ENCODE data around the gene DAPK2.

The DAPK2 gene

DNA sequence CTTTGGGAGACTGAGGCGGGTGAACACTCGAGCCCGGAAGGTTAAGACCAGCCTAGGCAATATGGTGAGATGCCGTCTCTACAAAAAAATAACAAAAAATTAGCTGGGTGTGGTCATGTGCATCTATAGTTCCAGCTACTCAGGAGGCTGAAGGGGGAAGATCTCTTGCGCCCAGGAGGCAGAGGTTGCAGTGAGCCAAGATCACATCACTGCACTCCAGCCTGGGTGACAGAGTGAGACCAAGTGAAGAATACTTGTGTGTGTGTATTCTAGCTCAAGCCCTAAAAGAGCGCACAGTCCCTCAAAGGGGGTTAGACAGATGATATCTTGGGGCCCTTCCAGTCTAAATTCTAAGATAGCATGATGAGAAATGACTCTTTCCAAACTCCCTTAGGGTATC lies 23.7 kb downstream of the DAPK2 start:
- Histone ChIP-seq H3K79me2 (ENCODE audit: control insufficient read depth, insufficient read depth, low read length, poor library complexity) (no peaks in the 10 kb centered on the region), H3K4me1 (ENCODE audit: control insufficient read depth in 1 of 2, insufficient read depth in 2 of 2, low read length in 2 of 2) (peaks cover 2 to 9% of the 10 kb centered on the region in 2 experiments), H3K4me3 (ENCODE audit: low read depth, low read length) (no peak overlapping the region), H3K18ac (ENCODE audit: low read length) (no peak overlapping the region), H3K4me2 (ENCODE audit: low read length) (no peak overlapping the region), H2BK120ac (ENCODE audit: insufficient read depth, low read length, poor library complexity) (no peak overlapping the region), H3K4ac (ENCODE audit: low read depth, low read length) (no peak overlapping the region), H2AFZ (ENCODE audit: insufficient read depth, low read length, poor library complexity) (no peak overlapping the region), H2BK5ac (ENCODE audit: low read depth, low read length, poor library complexity) (no peak overlapping the region), H3K23ac (ENCODE audit: low read length) (no peak overlapping the region), H4K12ac (ENCODE audit: low read depth, low read length) (no peak overlapping the region), H3K27me3 (ENCODE audit: insufficient read depth, low read length) (no peaks in the 10 kb centered on the region), H3K36me3 (ENCODE audit: control insufficient read depth in 1 of 2, insufficient read depth in 2 of 2, low read length in 2 of 2) (no peaks in the 10 kb centered on the region), H3K9me3 (ENCODE audit: insufficient read depth, low read depth, low read length) (peaks cover 2% of the 10 kb centered on the region), H3K27ac (ENCODE audit: low read depth, low read length) (no peak overlapping the region), H2AK5ac (ENCODE audit: low read length) (no peak overlapping the region), H3K14ac (ENCODE audit: low read length) (no peak overlapping the region), H4K8ac (ENCODE audit: low read depth, low read length) (no peak overlapping the region), H3K9ac (ENCODE audit: low read length) (no peak overlapping the region), H4K91ac (ENCODE audit: low read depth, low read length) (no peak overlapping the region), H2BK12ac (ENCODE audit: low read length) (no peak overlapping the region), H3K79me1 (ENCODE audit: low read length) (no peaks in the 10 kb centered on the region)
- DNase-seq: no peak
- no CpG with 5 or more reads among the region's 6 CpGs for WGBS (ENCODE audit: extremely low coverage, insufficient coverage, insufficient read length)

DNA sequence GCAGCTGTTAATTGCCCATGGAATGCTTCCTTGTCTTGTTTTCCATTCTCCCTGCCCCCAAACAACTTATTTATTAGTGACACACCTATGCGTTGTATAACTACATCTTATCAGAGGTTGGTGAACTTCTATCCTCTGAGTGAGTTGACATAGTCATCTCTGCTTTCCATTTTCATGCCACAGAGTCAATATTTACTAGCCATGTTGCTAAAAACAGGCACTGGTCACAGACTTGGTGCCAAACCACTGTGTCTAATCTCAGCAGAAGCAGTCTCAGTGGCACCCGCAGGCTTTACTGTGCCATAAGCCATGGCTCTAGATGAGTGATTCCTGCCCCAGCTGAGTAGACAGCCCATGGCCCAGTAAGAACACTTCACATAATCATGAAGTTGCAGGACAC lies 26.5 kb downstream of the DAPK2 start:
- Histone ChIP-seq H2BK120ac (ENCODE audit: insufficient read depth, low read length, poor library complexity) (no peak overlapping the region), H3K18ac (ENCODE audit: low read length) (no peak overlapping the region), H4K91ac (ENCODE audit: low read depth, low read length) (no peak overlapping the region), H3K9ac (ENCODE audit: low read length) (no peak overlapping the region), H3K9me3 (ENCODE audit: insufficient read depth, low read depth, low read length) (peaks cover 2% of the 10 kb centered on the region), H4K8ac (ENCODE audit: low read depth, low read length) (no peak overlapping the region), H2BK12ac (ENCODE audit: low read length) (no peak overlapping the region), H3K4me1 (ENCODE audit: control insufficient read depth in 1 of 2, insufficient read depth in 2 of 2, low read length in 2 of 2) (peaks cover 5 to 9% of the 10 kb centered on the region in 2 experiments), H3K4me3 (ENCODE audit: low read depth, low read length) (no peak overlapping the region), H3K4ac (ENCODE audit: low read depth, low read length) (no peak overlapping the region), H3K27me3 (ENCODE audit: insufficient read depth, low read length) (no peaks in the 10 kb centered on the region), H3K36me3 (ENCODE audit: control insufficient read depth in 1 of 2, insufficient read depth in 2 of 2, low read length in 2 of 2) (no peaks in the 10 kb centered on the region), H4K12ac (ENCODE audit: low read depth, low read length) (no peak overlapping the region), H2AK5ac (ENCODE audit: low read length) (no peak overlapping the region), H3K79me1 (ENCODE audit: low read length) (no peaks in the 10 kb centered on the region), H3K79me2 (ENCODE audit: control insufficient read depth, insufficient read depth, low read length, poor library complexity) (no peaks in the 10 kb centered on the region), H3K14ac (ENCODE audit: low read length) (no peak overlapping the region), H3K4me2 (ENCODE audit: low read length) (no peak overlapping the region), H3K23ac (ENCODE audit: low read length) (no peak overlapping the region), H2BK5ac (ENCODE audit: low read depth, low read length, poor library complexity) (no peak overlapping the region), H2AFZ (ENCODE audit: insufficient read depth, low read length, poor library complexity) (no peak overlapping the region), H3K27ac (ENCODE audit: low read depth, low read length) (no peak overlapping the region)
- no CpG with 5 or more reads among the region's 2 CpGs for WGBS (ENCODE audit: extremely low coverage, insufficient coverage, insufficient read length)
- no peak for DNase-seq

DNA sequence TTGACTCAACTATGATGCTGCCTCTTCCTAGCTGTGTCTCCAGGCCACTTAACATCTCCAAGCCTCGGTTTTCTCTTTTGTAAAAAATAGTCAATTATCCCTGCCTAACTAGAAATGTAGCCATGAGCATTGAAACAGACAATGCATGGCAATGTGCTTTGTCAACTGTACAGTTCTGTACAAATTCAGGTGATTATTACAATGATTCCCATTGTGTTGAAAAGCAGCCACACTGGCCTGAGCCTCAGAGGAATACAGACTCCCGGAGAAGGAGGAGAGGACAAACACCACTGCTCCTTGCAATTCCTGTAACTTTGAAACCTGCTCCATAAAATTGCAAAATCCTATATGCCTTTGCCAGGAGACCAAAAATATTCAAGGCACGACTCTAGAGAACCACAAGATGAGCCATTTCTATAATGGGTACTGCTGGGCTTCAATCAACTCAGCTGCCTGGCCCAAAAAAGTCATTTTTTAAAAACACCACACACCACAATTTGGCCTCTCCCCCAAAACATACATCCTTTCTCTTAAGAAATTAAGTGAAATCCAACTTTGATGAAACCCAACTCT lies 28.6 kb downstream of the DAPK2 start:
- H2BK12ac ChIP-seq (ENCODE audit: low read length): no peak overlapping the region

DNA sequence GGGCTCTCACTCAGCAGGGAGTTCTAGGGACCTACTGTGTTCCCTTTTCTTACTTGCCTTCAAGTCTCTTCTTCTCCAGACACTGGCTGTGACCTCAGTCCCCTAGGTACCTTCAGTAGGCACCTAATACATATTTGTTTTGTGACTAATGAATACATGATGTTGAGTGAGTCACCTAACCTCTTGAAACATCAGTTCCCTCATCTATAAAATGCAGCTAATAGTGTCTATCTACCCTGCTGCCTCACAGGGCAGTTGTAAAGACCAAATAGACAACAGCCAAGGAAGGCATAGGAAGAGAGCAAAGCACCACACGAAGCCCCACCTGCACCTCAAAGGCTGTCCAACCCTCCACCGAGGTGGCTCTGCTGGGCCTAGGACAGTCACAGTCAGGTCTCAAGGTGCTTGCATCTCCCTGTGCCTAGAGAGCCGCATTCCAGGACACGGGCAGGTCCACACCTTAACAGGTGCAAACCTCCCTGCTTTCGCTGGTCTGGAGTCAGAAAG lies 29.1 kb downstream of the DAPK2 start:
- Histone ChIP-seq H3K4ac (ENCODE audit: low read depth, low read length) (no peak overlapping the region), H4K91ac (ENCODE audit: low read depth, low read length) (no peak overlapping the region), H3K14ac (ENCODE audit: low read length) (no peak overlapping the region), H2BK120ac (ENCODE audit: insufficient read depth, low read length, poor library complexity) (no peak overlapping the region), H2BK12ac (ENCODE audit: low read length) (no peak overlapping the region), H3K4me2 (ENCODE audit: low read length) (no peak overlapping the region), H3K4me1 (ENCODE audit: control insufficient read depth in 1 of 2, insufficient read depth in 2 of 2, low read length in 2 of 2) (peaks cover 8 to 17% of the 10 kb centered on the region in 2 experiments), H3K27me3 (ENCODE audit: insufficient read depth, low read length) (no peaks in the 10 kb centered on the region), H2BK5ac (ENCODE audit: low read depth, low read length, poor library complexity) (no peak overlapping the region), H4K8ac (ENCODE audit: low read depth, low read length) (no peak overlapping the region), H3K9me3 (ENCODE audit: insufficient read depth, low read depth, low read length) (peaks cover 2% of the 10 kb centered on the region), H4K12ac (ENCODE audit: low read depth, low read length) (no peak overlapping the region), H3K23ac (ENCODE audit: low read length) (no peak overlapping the region), H3K27ac (ENCODE audit: low read depth, low read length) (no peak overlapping the region), H3K9ac (ENCODE audit: low read length) (no peak overlapping the region), H3K79me2 (ENCODE audit: control insufficient read depth, insufficient read depth, low read length, poor library complexity) (no peaks in the 10 kb centered on the region), H3K36me3 (ENCODE audit: control insufficient read depth in 1 of 2, insufficient read depth in 2 of 2, low read length in 2 of 2) (no peaks in the 10 kb centered on the region), H2AK5ac (ENCODE audit: low read length) (no peak overlapping the region), H3K4me3 (ENCODE audit: low read depth, low read length) (no peak overlapping the region), H2AFZ (ENCODE audit: insufficient read depth, low read length, poor library complexity) (no peak overlapping the region), H3K18ac (ENCODE audit: low read length) (no peak overlapping the region), H3K79me1 (ENCODE audit: low read length) (peaks cover 1% of the 10 kb centered on the region)
- WGBS (ENCODE audit: extremely low coverage, insufficient coverage, insufficient read length): no CpG with 5 or more reads among the region's 5 CpGs
- peak; percentile 48 to 74 for DNase-seq

More for the DNA sequence above, 28.6 kb downstream of the DAPK2 start:
- no peaks in the 10 kb centered on the region for H3K79me2 ChIP-seq (ENCODE audit: control insufficient read depth, insufficient read depth, low read length, poor library complexity)
- H3K4me3 ChIP-seq (ENCODE audit: low read depth, low read length): no peak overlapping the region
- DNase-seq: no peak
- no peak overlapping the region for H3K4ac ChIP-seq (ENCODE audit: low read depth, low read length)
- peaks cover 2% of the 10 kb centered on the region for H3K9me3 ChIP-seq (ENCODE audit: insufficient read depth, low read depth, low read length)
- H2BK120ac ChIP-seq (ENCODE audit: insufficient read depth, low read length, poor library complexity): no peak overlapping the region
- H3K14ac ChIP-seq (ENCODE audit: low read length): no peak overlapping the region
- no peak overlapping the region for H3K9ac ChIP-seq (ENCODE audit: low read length)
- no peak overlapping the region for H3K23ac ChIP-seq (ENCODE audit: low read length)
- H3K4me1 ChIP-seq (ENCODE audit: control insufficient read depth in 1 of 2, insufficient read depth in 2 of 2, low read length in 2 of 2): peaks cover 8 to 17% of the 10 kb centered on the region in 2 experiments
- no peak overlapping the region for H3K27ac ChIP-seq (ENCODE audit: low read depth, low read length)
- H2AFZ ChIP-seq (ENCODE audit: insufficient read depth, low read length, poor library complexity): no peak overlapping the region
- H4K91ac ChIP-seq (ENCODE audit: low read depth, low read length): no peak overlapping the region
- no peak overlapping the region for H2BK5ac ChIP-seq (ENCODE audit: low read depth, low read length, poor library complexity)
- H4K12ac ChIP-seq (ENCODE audit: low read depth, low read length): no peak overlapping the region
- no CpG with 5 or more reads among the region's 3 CpGs for WGBS (ENCODE audit: extremely low coverage, insufficient coverage, insufficient read length)
- H3K79me1 ChIP-seq (ENCODE audit: low read length): peaks cover 1% of the 10 kb centered on the region
- H2AK5ac ChIP-seq (ENCODE audit: low read length): no peak overlapping the region
- H3K27me3 ChIP-seq (ENCODE audit: insufficient read depth, low read length): no peaks in the 10 kb centered on the region
- H3K18ac ChIP-seq (ENCODE audit: low read length): no peak overlapping the region
- no peak overlapping the region for H3K4me2 ChIP-seq (ENCODE audit: low read length)
- H4K8ac ChIP-seq (ENCODE audit: low read depth, low read length): no peak overlapping the region
- H3K36me3 ChIP-seq (ENCODE audit: control insufficient read depth in 1 of 2, insufficient read depth in 2 of 2, low read length in 2 of 2): no peaks in the 10 kb centered on the region
